HG02759 (cell line): ENCODE measurements around the gene OR51F2.
"Not testable (repeated sequence)": the region's sequence is repeated elsewhere in the genome, so short reads cannot be mapped to it uniquely, and the experiment has no call there.

Experiments
- ATAC-seq: cut with Tn5 transposase; IDR thresholded peaks from one replicate; pipeline ENCODE4 v1.9.1; 2021; ENCODE audit warnings: mild to moderate bottlenecking, moderate library complexity; ENCODE audit not compliant: unreplicated experiment

The OR51F2 gene

GRCh38 chr11:4821021-4821420, at the start of gene OR51F2:
TSS of gene OR51F2 (plus strand) at chr11:4821321. CDS start at chr11:4821422, 101 bp downstream.
- ATAC-seq = no peak

GRCh38 chr11:4782454-4782853, 38.7 kb upstream of the OR51F2 start:
- no peak for ATAC-seq

GRCh38 chr11:4797206-4797605, 23.9 kb upstream of the OR51F2 start:
- ATAC-seq = no peak

- ATAC-seq = no peak
Observed at GRCh38 chr11:4798427-4799183, 22.5 kb upstream of the OR51F2 start.

GRCh38 chr11:4801316-4801715, 19.8 kb upstream of the OR51F2 start:
- ATAC-seq = not testable (repeated sequence)

DNA sequence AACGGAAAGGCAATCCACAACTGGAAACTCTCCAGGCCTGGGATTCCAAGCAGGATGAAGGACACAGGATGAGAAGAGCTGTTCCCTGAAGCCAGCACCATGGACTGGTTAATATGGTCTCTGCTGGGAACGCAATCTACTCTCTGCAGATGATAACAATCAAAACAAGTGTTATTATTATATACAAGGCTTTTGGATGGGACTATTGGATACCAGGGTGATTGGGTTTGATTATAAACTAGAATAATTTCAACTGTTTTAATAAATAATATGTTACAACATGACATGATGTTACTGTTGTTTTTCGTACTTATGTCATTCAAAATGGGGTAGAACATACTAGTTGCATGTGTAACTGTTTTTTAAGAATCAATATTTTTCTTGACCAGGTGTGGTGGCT, 16.8 kb upstream of the OR51F2 start, which contains the start of gene OR52R1:
Gene OR52R1, minus strand, starts transcription at position 101 of the 400 bp plus-strand sequence. Its CDS starts 0 bp downstream, at position 101.
- no peak for ATAC-seq

DNA sequence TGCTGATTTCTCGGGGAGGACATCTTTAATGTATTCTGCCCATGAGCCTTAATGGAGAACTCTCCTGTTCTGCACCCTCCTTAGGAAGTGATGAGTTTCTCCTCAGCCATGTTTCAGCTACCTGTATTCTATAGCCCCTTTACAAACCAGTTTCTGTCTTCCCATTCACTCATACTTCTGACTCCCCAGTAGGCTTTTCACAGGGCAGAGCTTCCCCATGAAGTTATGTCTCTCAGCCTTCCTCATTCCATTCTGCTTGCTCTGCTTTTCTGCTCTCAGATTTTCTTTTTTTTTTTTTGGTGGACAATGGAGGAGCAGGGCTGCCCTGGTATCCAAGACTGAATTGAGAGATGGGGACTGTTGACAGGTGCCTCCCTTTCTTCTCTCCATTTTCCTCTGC, 12.6 kb upstream of the OR51F2 start:
- ATAC-seq = no peak

- ATAC-seq = no peak
Observed at GRCh38 chr11:4809246-4809645, 11.9 kb upstream of the OR51F2 start.

DNA sequence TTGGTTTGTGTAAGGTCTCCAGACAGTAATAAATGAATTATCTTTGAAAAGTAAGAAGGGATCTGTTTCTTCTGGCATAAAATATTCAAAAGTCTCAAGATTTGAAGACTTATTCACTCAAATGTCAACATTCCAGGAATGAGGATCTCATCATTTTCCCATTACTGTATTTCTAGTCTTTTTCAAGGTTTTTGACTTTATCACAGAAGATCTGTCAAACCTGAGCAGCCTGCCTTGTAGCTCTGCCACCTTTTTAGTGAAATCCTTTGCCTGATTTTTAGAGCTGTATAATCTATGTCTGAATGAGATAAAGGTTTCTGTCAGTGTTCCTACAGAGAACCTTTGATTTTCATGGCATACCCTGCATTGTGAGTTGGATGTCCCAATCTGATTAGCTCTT, 4.0 kb downstream of the OR51F2 start:
- ATAC-seq = no peak

DNA sequence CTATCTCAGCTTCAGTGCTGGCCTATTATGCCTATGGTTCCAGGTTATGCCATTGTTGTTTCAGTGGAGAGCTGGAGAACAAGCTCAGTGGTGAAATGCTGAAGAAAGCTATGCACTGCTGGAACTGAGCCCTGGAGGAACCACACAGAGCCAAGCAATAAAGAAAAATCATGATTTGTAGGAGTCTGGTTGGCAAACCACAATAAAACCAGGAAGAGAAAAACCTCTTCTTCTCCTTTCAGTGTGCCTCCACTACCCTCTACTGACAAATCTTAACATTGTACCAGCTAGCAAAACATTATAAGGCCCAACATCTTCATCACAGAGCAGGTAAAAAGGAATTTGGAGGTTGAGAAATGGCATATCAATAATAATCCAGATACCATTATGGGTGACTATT, 5.3 kb downstream of the OR51F2 start:
- no peak for ATAC-seq

- no peak for ATAC-seq
Observed at GRCh38 chr11:4830346-4830745, 9.2 kb downstream of the OR51F2 start.

DNA sequence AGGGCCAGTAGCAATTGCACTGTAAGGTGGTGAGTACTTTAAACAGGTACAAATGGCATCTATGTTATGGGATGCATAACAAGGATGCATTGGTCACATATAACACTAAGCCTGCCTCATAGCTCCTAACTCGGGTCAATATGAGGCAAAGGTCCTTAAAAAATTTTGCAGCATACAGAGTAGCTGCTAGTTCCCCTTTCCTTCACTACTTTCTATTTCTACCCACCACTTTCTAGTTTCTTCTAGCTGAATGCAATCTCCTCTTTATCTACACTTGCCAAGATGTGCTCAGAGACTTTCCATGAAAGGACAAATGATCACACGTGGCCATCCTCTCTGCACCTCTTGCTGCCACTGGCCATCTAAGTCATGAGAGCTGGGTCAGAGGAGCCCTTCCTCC, 9.8 kb downstream of the OR51F2 start:
- no peak for ATAC-seq

DNA sequence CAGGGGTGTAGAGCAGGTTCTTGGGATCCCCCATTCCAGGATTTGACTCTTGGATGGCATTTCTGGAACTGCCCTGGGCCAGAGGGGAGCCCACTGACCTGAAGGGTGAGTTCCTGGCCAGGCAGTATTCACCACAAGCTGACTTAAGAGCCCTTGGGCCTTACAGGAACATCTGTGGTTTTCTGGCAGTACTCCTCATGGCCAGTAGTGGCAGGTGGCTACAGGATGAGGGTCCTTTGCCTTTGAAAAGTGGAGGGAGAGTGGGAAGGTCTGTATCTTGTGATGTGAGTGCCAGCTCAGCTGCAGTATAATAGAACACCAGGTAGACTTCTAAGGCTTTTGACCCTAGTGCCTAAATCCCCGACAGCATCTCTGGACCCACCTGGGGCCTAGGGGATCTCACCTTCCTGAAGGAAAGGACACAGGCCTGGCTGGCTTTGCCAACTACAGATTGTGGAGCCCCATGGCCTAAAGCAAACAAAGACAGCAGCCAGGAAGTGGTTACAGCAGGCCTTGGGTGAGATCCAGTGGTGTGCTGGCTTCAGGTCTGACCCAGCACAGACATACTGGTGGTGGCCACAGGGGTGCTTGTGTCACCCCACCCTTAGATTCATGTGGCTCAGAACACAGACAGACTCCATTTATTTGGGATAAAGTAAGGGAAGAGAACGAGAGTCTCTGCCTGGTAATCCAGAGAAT, 18.9 kb downstream of the OR51F2 start:
- no peak for ATAC-seq

DNA sequence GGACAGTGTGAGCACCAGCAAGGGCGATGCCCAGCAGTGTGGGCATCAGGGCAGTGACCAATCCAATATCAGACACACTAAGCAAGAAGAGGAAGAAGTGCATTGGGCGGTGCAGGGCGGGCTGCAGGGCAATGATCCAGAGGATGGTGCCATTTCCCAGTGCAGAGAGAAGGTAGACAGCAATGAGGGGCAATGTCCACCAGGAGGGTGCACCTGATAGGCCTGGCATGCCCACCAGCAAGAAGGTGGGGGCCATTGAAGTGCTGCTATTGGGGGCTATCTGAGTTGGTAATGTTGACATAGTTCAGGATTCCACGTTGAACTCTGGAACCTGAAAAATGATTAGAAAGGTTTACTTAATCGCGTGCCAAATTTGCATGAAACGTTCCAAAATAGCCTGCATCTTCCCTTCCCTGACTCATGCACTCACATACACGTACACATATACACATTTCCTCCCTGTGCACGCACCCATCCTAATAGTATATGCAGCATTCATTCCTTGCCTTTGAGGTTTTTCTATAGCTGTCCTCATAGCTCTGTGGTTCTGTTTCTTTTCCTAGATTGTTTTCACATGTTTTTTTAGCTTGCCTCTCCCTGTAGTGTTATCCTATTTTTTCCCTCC, 27.9 kb downstream of the OR51F2 start, which contains the start of gene OR51S1:
Gene OR51S1, minus strand, starts transcription at position 301 of the 625 bp plus-strand sequence. Its CDS starts 0 bp downstream, at position 301.
- no peak for ATAC-seq

DNA sequence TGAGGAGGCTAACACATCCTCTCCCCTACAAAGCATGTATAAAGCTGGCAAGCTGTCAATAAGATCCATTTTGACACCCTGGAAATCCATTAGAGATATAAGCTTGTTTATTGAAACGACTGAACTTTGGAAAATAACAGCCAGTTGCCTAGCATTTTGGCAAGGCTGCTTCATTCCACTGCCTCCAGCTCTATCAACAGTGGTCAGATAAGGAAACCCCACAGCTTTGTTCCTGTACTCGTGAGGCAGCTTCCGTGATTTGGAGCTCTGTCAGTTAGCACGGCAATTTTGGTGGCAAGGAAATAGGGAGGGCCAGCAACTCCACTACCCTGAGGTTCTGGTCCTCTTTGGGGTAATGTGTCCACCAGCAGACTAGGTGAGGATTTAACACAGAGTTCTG, 29.9 kb downstream of the OR51F2 start:
- ATAC-seq = no peak

DNA sequence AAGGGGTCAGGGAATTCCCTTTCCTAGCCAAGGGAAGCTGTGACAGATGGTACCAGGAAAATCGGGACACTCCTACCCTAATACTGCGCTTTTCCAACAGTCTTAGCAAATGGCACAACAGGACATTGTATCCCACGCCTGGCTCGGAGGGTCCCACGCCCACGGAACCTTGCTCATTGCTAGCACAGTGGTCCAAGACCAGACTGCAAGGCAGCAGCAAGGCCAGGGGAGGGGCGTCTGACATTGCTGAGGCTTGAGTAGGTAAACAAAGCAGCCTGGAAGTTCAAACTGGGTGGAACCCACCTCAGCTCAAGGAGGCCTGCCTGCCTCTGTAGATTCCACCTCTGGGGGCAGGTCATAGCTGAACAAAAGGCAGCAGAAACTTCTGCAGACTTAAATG, 33.2 kb downstream of the OR51F2 start:
- ATAC-seq = not testable (repeated sequence)

DNA sequence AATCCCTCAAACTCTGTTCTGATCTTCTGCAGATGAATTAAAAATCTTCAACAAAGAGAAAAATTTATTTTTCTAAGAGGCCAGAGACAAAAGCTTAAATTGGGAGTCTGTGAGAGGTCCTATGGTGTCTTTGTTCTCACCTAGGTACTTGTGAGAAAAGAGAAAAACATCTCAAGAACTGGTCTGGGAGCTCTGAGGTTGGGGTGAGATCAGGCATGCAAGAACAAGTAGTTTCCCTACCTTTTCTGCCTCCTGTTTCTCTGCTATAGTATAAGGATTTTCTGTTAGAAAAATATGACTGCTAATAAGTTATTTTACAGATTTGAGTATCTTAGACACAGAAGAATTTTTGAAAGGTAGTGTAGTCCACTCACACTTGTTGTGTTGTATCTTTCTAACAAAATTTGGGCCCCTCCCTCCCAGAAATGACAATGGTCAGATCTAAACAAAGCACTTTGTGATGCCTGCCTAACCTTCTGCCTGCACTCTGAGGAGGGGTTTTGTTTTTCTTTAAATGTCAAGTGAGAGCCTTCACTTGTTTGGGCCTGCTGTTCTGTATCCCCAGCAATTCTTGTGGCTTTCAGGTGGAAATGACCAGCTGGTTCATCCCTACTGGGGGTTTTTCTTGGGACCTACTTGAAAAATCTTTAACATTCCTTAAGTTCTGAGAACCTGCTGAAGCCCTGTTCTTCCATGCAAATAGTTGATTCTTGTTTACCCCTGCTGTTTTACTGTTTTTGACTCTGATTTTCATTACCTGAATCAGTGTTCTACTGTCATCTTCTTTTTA, 41.5 kb downstream of the OR51F2 start:
- ATAC-seq = no peak

GRCh38 chr11:4863876-4864275, 42.8 kb downstream of the OR51F2 start:
- ATAC-seq = no peak

GRCh38 chr11:4865855-4866254, 44.7 kb downstream of the OR51F2 start:
- no peak for ATAC-seq
